ENCODE results near the gene GRM7. TPM values are rescaled to one million over a fixed set of nuclear protein-coding genes. Genes with fewer than 3 reads are reported as not detected.

GRM7 gene
- total and polyA plus RNA-seq, 2 experiments from 2014 or later, result 1.7 to 2.7 TPM

DNA sequence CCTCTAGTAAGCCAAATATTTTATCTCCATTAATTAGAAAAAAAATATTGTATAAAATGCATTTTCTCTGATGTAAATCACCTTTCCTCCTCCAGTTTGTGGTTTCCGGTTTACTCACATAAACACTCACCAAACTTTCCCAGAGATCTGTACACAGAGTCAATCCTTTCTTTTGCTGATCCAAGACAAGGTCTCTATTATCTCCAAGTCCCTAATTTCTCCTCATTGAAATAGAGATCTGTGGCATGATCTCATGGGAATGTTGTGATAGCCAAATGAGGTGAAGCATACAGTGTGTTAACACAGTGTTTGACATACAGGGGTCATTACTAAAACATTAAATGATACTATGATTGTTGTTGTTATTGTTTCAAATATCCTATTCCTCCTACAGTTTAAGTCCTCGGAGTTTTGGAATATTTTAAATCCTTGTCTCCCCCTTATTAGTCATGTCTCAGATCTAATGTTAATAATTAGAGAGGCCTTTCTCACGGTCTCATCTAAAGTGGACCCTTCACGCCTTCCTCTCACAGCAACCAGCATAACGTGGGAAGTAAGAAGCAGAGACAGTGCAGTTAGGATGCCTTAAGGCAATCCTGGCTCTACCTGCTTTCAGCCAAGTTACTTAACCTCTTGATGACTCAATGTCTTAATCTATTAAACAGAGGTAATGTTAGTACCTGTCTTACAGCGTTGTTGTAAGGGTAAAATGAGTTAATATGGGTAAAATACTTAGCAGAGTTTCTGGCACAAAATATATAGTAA lies 333.3 kb downstream of the GRM7 start:
- H2AFZ ChIP-seq, result no peak overlapping the region
- H3K4me3 ChIP-seq, result no peak overlapping the region
- H3K9me2 ChIP-seq (replicated peaks; ENCODE audit: insufficient read depth), result no peaks in the 10 kb centered on the region
- DNase-seq (ENCODE audit: low spot score), result no peak
- H3K27me3 ChIP-seq, result no peaks in the 10 kb centered on the region
- H3K79me2 ChIP-seq, result no peaks in the 10 kb centered on the region
- H3K4me1 ChIP-seq (ENCODE audit: insufficient read depth), result no peaks in the 10 kb centered on the region
- no peaks in the 10 kb centered on the region for H3K36me3 ChIP-seq (replicated peaks; ENCODE audit: insufficient read depth, low read depth)
- H3K9me3 ChIP-seq (ENCODE audit: low read depth), result no peaks in the 10 kb centered on the region
- H3K4me2 ChIP-seq, result no peak overlapping the region
- 67% methylated on average over 6 of the region's 6 CpGs for WGBS (ENCODE audit: low lambda C conversion rate, missing lambda C conversion rate)
- H4K20me1 ChIP-seq (ENCODE audit: insufficient read depth, poor library complexity, severe bottlenecking), result no peaks in the 10 kb centered on the region
- H3K27ac ChIP-seq, result no peak overlapping the region
- TF ChIP-seq CTCF (IDR thresholded peaks at IDR 0.05; ENCODE audit: poor library complexity) (no peak), EZH2 (IDR thresholded peaks at IDR 0.05; ENCODE audit: borderline replicate concordance) (no peak), EZH2phosphoT487 (IDR thresholded peaks at IDR 0.05; ENCODE audit: low read depth, severe bottlenecking, unreplicated experiment) (no peak)

- Histone ChIP-seq H3K4me1 (ENCODE audit: insufficient read depth) (no peaks in the 10 kb centered on the region), H3K27me3 (no peaks in the 10 kb centered on the region), H3K9me2 (replicated peaks; ENCODE audit: insufficient read depth) (no peaks in the 10 kb centered on the region), H2AFZ (no peak overlapping the region), H3K4me2 (no peak overlapping the region), H3K9me3 (ENCODE audit: low read depth) (no peaks in the 10 kb centered on the region), H3K36me3 (replicated peaks; ENCODE audit: insufficient read depth, low read depth) (no peaks in the 10 kb centered on the region), H3K27ac (no peak overlapping the region), H3K4me3 (no peak overlapping the region), H4K20me1 (ENCODE audit: insufficient read depth, poor library complexity, severe bottlenecking) (no peaks in the 10 kb centered on the region), H3K79me2 (no peaks in the 10 kb centered on the region)
- no peak for DNase-seq (ENCODE audit: low spot score)
- no peak for TF ChIP-seq EZH2phosphoT487 (IDR thresholded peaks at IDR 0.05; ENCODE audit: low read depth, severe bottlenecking, unreplicated experiment)
- no peak for TF ChIP-seq CTCF (IDR thresholded peaks at IDR 0.05; ENCODE audit: poor library complexity)
- TF ChIP-seq EZH2 (IDR thresholded peaks at IDR 0.05; ENCODE audit: borderline replicate concordance), result no peak
- 81% methylated on average over 1 of the region's 1 CpG for WGBS (ENCODE audit: low lambda C conversion rate, missing lambda C conversion rate)
These were observed 335.0 kb downstream of the GRM7 start for GRCh38 chr3:7195934-7196333.

DNA sequence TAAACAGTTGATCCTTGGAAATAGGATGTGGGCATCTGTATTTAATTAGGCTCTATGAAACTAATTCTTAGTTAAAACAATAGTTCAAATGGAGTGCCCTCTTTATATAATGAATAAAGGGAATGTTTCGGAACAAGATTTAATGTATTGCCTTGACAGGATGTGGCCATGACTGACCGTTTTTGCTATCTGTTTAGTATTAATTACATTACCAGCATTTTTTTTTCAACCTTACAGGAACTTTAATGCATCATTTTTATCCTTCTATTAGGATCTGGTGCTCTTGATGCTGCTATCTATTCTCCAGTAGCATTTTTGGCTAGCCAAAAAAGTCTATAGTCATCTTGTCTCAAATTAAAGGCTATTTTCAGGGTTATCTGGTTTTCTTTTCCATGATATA lies 340.9 kb downstream of the GRM7 start:
- no peaks in the 10 kb centered on the region for H3K9me3 ChIP-seq (ENCODE audit: low read depth)
- no peaks in the 10 kb centered on the region for H3K9me2 ChIP-seq (replicated peaks; ENCODE audit: insufficient read depth)
- no peak for TF ChIP-seq EZH2 (IDR thresholded peaks at IDR 0.05; ENCODE audit: borderline replicate concordance)
- TF ChIP-seq EZH2phosphoT487 (IDR thresholded peaks at IDR 0.05; ENCODE audit: low read depth, severe bottlenecking, unreplicated experiment), result no peak
- TF ChIP-seq CTCF (IDR thresholded peaks at IDR 0.05; ENCODE audit: poor library complexity), result no peak
- H3K27ac ChIP-seq, result no peak overlapping the region
- H4K20me1 ChIP-seq (ENCODE audit: insufficient read depth, poor library complexity, severe bottlenecking), result no peaks in the 10 kb centered on the region
- 62% methylated on average over 2 of the region's 2 CpGs for WGBS (ENCODE audit: low lambda C conversion rate, missing lambda C conversion rate)
- H3K36me3 ChIP-seq (replicated peaks; ENCODE audit: insufficient read depth, low read depth), result no peaks in the 10 kb centered on the region
- no peaks in the 10 kb centered on the region for H3K27me3 ChIP-seq
- no peak overlapping the region for H3K4me3 ChIP-seq
- H3K4me2 ChIP-seq, result no peak overlapping the region
- H3K4me1 ChIP-seq (ENCODE audit: insufficient read depth), result no peaks in the 10 kb centered on the region
- DNase-seq (ENCODE audit: low spot score), result no peak
- H3K79me2 ChIP-seq, result no peaks in the 10 kb centered on the region
- H2AFZ ChIP-seq, result no peak overlapping the region
